Left kidney (tissue), 2 donors: ENCODE data around the gene ARHGAP31. TPM values are rescaled to one million over a fixed set of nuclear protein-coding genes. Genes with fewer than 3 reads are reported as not detected.
"Not testable (repeated sequence)": the region's sequence is repeated elsewhere in the genome, so short reads cannot be mapped to it uniquely, and the experiment has no call there.

Experiments
- DNase-seq: peaks from one replicate; pipeline ENCODE4 v3.0.0-alpha.2; 2013
- polyA plus RNA-seq: library from polyadenylated mRNA; unstranded; fragments of 120-200 nt; gene quantifications from one replicate; pipeline ENCODE4 v1.2.1, GENCODE V29; 2013; ENCODE audit not compliant: insufficient read length

ARHGAP31 gene
- polyA plus RNA-seq, 1 donor: 12.4 TPM

DNA sequence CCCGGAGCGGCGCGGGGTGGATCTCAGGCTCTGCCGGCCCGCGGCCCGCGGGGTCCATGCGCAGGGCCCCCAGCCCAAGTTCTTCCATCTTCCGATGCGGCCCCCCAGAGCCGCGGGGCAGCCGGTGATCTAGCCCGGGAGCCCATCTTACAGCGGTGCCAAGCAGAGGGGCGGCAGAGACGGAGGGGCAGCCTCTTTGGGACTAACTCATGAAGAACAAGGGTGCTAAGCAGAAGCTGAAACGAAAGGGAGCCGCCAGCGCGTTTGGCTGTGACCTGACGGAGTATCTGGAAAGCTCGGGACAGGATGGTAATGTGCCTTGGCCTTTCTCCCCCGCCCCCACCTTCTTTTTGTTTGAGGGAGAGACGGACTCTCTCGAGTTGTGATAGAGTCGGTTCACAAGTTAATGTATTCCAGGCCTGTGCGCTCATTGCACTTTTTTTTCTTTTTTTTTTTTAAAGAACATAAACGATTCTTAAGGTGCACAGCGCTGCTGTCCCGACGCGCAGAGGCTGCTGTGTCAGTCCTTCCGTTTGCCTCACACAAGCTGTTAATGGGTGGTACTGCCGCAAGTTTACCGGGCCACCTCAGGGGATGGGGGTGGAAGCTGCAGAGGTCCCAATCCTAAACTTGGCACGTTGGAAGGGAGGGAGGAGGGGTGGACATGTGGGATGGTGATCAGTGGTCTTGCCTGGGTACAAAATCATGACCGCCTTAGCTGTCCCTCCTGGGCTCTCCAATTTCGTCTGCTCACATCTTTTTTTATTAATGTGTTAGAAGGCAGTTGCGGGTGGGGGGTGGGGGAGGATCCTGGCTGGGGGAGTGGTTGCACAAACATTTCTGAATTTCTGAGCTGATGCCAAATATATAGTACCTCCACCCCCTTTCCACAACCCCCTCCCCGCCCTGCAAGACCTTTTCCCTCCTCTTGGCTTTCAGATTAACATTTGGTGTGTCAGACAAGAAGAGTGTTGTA is 801 bp downstream of the ARHGAP31 start:
- peak; percentile 64 for DNase-seq

DNA sequence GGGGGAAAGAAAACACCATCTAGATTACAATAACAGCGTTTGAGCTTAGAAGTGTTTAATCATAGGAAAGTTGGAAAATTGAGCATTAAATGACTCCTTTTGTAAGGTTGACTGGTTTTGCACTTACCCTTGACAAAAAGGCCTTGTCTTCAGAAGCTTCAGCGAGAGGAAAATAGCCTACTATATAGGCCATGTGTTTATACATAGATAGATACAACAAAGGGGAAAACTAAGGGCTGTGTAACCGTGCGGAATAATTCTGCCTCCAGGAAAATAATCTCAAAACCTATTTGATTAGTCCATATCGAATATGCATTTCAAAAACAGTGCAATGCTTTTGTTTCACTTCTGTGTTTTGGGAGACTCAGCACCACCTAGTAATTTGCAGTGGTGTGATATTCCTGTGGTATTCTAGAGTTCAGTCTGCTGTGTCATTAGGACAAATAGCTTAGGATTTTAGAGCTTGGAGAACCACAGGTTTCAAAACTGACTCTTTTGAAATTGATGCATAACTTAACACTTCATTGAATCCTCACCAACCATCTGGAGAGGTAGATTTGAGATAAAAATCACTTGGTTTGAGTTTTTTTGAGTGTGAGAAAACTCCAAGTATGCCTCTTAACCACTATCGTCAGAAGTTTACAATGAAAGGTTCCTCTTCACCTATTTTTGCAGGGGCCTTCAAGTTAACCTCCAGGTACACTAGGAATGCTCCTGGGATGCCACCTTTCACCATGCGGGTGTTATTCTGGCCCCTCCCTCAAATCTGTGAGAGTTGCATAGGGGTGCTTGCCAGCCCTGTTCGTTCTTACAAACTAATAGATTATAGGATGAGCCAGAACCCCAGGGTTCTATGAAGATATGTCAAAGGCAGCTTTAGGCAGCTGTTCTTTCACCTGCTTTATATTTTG is 1.9 kb downstream of the ARHGAP31 start:
- no peak for DNase-seq

DNA sequence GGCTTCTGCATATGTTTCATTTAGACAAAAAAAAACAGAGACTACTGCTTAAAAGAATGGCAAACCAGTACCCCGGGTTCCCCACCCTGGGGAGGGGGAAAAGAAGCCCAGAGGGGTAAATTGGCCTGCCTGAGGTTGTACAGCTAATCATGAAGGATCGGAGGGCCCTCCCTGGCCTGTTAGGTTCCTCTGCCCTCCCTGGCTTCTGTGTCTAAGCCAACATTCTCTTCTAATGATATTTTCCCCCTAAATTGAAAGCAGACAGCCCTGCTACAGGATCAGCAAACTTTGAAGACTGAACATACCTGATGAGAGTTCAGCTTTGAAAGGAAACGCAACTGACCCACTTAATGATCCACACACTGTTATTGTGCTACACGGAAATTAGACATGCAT is 2.5 kb downstream of the ARHGAP31 start:
- DNase-seq: no peak

DNA sequence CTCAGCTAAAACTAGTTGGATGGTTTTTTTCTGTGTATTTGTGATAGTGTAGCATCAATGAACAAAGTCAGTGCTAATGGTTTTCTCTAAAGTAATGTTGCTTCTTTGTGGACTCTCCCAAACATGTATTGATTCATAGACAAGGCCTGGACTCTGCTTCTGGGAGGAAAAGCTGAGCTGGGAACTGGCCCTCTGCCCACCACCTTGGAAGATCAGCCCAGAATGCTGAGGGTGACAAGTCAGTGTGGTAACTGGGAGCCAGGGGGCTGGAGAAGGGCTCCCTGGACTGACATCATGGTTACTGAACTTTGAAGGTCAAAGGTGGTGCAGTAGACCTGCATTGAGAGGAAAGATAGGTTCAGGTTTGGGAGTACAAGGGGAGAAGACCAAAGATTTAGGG is 3.0 kb downstream of the ARHGAP31 start:
- DNase-seq: no peak

GRCh38 chr3:119298565-119298941 is 4.4 kb downstream of the ARHGAP31 start:
- DNase-seq: no peak

- DNase-seq: no peak
Measured at GRCh38 chr3:119300991-119301391, 6.8 kb downstream of the ARHGAP31 start.

- no peak for DNase-seq
Measured at GRCh38 chr3:119301662-119302061, 7.5 kb downstream of the ARHGAP31 start.

DNA sequence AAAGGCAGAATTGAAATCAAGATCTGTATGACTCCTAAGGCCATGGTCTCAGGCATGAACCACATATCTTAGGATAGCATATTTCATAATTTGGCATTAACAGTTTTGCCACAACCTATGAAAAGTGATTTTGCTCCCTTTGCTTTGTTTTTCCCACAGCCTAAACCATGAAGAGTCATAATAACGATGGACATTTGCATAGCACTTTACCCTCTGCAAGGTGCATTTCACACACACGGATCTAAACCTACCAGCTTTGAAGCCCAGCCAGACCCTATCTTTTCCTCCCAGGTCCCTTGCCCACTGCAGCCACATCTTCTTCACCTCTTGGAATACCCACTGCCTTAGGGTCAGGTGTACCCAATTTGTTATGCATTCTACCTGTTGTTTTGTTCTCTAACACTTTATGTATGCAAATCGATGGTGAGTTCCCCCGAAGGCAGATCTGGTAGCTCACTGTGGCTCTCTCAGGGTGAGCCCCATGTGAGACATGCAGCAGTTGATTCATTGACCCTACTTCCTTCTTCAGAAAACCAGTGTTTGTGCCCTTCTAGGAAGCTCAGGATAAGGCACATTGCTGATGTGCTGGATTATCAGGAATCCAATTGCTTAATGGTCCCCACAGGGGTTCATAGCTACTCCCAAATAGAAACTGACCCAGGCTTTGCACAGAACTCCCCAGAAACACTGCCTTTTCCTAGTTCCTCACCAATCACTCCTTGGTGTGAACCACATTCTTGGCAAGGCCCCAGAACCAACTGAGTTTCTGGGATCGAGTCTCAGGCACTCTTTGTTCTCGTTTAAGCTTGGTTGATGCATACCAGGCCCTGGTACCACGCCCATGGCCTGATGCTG is 8.7 kb downstream of the ARHGAP31 start:
- DNase-seq: no peak

GRCh38 chr3:119304201-119304713 is 10.1 kb downstream of the ARHGAP31 start:
- DNase-seq: no peak

- no peak for DNase-seq
Measured at GRCh38 chr3:119305286-119305685, 11.1 kb downstream of the ARHGAP31 start.

DNA sequence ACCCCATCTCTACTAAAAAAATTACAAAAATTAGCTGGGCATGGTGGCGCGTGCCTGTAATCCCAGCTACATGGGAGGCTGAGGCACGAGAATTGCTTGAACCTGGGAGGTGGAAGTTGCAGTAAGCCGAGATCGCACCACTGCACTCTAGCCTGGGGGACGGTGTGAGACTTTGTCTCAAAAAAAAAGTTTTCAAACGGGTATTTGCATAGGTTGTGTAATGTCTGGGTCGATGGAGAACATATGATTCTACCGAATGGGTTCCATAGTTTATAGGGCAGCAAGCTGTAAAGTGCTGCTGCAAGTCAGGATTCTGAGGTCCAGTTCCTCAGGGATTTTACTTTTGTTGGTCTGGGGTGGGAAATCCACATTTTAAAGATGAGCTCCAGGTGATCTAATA is 12.2 kb downstream of the ARHGAP31 start:
- not testable (repeated sequence) for DNase-seq

GRCh38 chr3:119308355-119308754 is 14.2 kb downstream of the ARHGAP31 start:
- DNase-seq: no peak

DNA sequence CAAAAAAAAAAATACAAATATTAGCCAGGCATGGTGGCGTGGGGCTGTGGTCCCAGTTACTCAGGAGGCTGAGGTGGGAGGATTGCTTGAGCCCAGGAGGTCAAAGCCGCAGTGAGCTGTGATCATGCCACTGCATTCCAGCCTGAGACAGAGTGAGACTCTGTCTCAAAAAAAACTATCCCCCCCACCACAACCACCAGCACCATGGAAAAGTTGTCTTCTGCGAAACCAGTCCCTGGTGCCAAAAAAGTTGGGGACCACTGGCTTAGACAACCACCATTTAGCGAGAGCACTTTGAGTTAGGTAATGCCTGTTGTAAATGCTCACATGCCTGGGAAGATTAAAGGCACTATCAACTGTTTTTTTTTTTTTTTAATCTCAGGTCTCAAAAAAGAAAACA is 15.4 kb downstream of the ARHGAP31 start:
- DNase-seq: no peak

GRCh38 chr3:119310071-119310470 is 15.9 kb downstream of the ARHGAP31 start:
- no peak for DNase-seq

DNA sequence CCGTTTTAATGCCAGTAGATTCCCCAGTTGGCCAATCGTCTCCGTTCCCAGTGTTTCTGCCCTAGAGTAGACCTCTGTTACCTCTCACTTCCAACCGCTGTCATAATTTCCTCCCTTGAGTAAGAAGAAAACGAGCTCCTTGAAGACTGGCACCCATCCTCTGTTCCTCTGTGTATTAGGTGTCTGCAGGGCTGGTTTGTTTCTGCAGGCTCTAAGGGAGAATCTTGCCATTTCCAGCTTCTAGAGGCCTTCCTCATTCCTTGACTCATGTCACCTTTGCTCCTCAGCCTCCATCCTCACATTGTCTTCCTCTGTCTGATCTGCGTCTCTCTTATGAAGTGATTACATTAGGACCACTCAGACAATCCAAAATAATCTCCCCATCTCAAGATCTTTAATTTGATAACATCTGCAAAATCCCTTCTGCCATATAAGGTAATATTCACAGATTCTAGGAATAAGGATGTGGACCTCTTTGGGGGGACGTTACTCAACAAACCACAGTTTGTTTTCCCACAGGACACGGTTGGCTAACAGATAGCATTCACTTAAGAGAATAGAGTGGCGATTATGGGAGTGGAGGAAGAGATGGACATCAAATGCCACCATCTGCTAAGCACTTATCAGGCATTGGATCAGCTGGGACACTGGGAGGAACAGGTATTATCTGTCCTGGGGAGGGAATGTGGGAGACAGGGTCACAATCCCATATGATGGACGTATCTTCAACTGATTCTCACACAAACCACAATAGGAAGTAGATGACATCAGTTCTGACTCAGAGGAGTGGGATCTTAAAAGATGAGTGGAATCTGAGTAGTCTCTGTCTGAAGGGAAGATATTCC is 17.1 kb downstream of the ARHGAP31 start:
- DNase-seq: no peak

- no peak for DNase-seq
Measured at GRCh38 chr3:119313461-119313860, 19.3 kb downstream of the ARHGAP31 start.

- DNase-seq: no peak
Measured at GRCh38 chr3:119314821-119315220, 20.6 kb downstream of the ARHGAP31 start.

DNA sequence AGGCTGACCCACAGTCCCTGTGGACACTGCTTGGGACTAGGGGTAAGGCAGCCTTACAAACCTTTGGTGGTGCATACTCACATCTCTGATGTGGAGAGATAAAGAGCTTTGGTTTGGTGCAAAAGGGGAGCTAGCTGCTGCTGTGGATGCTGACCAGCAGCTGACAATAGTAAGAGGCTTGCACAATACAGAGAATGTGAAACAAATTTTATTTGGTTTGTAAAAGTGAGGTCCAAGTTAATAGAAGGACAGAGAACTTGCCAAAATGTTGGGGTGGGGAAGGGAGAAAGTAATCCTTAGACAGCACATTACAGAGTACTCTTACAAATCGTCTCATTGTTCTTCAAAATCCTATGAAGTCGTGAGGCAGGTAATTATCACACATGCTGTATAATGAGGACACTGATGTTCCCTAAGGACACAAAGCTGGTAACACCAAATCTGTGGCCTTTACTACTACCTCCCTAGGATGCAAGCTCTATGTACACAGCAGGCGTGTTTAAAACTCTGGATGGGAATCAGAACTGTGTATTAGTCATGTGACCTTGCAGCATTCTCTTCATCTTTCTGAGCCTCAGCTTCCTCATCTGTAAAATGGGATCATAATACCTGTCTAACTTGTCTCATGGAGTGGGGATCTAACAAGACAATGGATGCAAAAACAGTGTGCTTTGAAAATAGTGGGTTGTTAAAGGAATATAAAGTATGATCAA is 21.6 kb downstream of the ARHGAP31 start:
- DNase-seq: no peak

DNA sequence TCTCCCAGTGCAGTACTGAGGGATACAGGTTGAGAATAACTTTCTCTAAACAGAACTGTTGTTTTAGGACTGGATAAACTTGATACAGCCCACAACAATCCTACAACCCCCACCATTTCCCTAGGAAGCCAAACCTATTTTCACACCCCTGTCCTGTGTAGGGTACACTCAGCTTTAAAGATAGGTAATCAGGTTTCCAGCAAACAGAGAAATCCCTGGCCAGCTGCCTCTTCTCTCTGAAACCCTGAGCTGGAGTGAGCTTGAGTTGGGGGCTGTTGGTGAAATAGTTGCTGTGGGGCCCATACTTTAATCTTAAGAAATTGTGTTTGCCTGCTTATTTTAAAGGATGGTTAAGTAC is 22.1 kb downstream of the ARHGAP31 start:
- DNase-seq: no peak

DNA sequence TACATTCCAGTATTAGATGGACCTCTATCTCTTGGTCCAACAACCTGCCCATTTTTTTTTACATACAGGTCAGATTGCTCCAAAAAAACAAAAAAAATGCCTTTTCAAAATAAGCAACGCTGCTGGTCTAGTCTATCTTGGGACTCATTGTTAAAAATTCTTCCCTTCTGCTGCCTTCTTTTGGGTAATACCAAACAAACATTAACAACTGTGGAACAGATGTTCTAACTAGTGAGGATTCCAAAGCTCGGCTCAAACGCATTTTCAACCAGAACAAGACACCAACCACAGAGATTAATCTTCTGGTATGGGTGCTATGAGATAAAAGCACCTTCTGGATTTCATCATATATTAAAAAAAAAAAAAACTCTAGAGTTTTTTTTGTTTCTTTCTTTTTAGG is 24.7 kb downstream of the ARHGAP31 start:
- no peak for DNase-seq
